Smooth muscle cell (in vitro differentiated cells): ENCODE measurements around the gene FAM110A. TPM values are rescaled to one million over a fixed set of nuclear protein-coding genes. Genes with fewer than 3 reads are reported as not detected.

ENCODE experiments used
- DNase-seq: peaks from one replicate; lab custom pipeline; 2025; ENCODE audit not compliant: unreplicated experiment; lab: John Stamatoyannopoulos, UW
- H2AFZ ChIP-seq: fragments of 200-600 bp; sonication (generic); 2 replicates; pipeline ENCODE4 v1.6.0; 2016; ENCODE audit warnings: antibody characterized with exemption, low read depth, mild to moderate bottlenecking
- H3F3A ChIP-seq: fragments of 200-600 bp; sonication (generic); 2 replicates; pipeline ENCODE4 v1.6.0; 2017; ENCODE audit warnings: antibody characterized with exemption, low read depth
- H3K27ac ChIP-seq: fragments of 200-600 bp; sonication (generic); 2 replicates; pipeline ENCODE4 v1.5.1; 2016; ENCODE audit warnings: low read depth, mild to moderate bottlenecking
- H3K27me3 ChIP-seq: fragments of 200-600 bp; sonication (generic); 2 replicates; pipeline ENCODE4 v1.6.1; 2016; ENCODE audit warnings: low read depth, mild to moderate bottlenecking
- H3K36me3 ChIP-seq: fragments of 200-600 bp; sonication (generic); 2 replicates; pipeline ENCODE4 v1.5.1; 2016; ENCODE audit warnings: low read depth
- H3K4me1 ChIP-seq: fragments of 200-600 bp; sonication (generic); 2 replicates; pipeline ENCODE4 v1.5.1; 2016; ENCODE audit warnings: low read depth
- H3K4me2 ChIP-seq: fragments of 200-600 bp; sonication (generic); 2 replicates; pipeline ENCODE4 v1.6.0; 2016; ENCODE audit warnings: mild to moderate bottlenecking
- H3K4me3 ChIP-seq: fragments of 200-600 bp; sonication (generic); 2 replicates; pipeline ENCODE4 v1.5.1; 2016; ENCODE audit warnings: mild to moderate bottlenecking
- H3K79me2 ChIP-seq: fragments of 200-600 bp; sonication (generic); 2 replicates; pipeline ENCODE4 v1.6.0; 2016; ENCODE audit warnings: low read depth, mild to moderate bottlenecking
- H3K9ac ChIP-seq: fragments of 200-600 bp; sonication (generic); 2 replicates; pipeline ENCODE4 v1.6.0; 2016; ENCODE audit warnings: low read depth
- H3K9me3 ChIP-seq: fragments of 200-600 bp; sonication (generic); replicated peaks from 2 replicates; pipeline ENCODE4 v1.5.1; 2016; ENCODE audit warnings: low read depth
- H4K20me1 ChIP-seq: fragments of 200-600 bp; sonication (generic); 2 replicates; pipeline ENCODE4 v1.6.0; 2016; ENCODE audit warnings: low read depth
- CTCF ChIP-seq: fragments of 200-600 bp; sonication (generic); IDR thresholded peaks from 2 replicates; pipeline ENCODE4 v1.5.1; 2017; ENCODE audit warnings: borderline replicate concordance, mild to moderate bottlenecking, antibody characterized with exemption; ENCODE audit not compliant: insufficient read depth, poor library complexity, severe bottlenecking
- WGBS: methylation state at CpG from one replicate; pipeline ENCODE4 v1.1.7; 2016; ENCODE audit warnings: low lambda C conversion rate; 5-methylcytosine and 5-hydroxymethylcytosine counted together
- polyA plus RNA-seq: library from polyadenylated mRNA; unstranded; fragments of >200 nt; fragmentation: Nextera tagmentation; extraction: Ambion mirVana; gene quantifications from 2 replicates; pipeline ENCODE4 v1.2.1, GENCODE V29; 2016
- total RNA-seq: library from RNA; depleted of rRNA; stranded (reverse); fragments of >200 nt; gene quantifications from 2 replicates; pipeline ENCODE4 v1.2.3, GENCODE V29; 2014

The FAM110A gene
- total and polyA plus RNA-seq, 2 experiments from 2014 or later = 5.3 to 5.6 TPM

GRCh38 chr20:839626-840025, 6.1 kb downstream of the FAM110A start:
- H3K79me2 ChIP-seq = no peaks in the 10 kb centered on the region
- no peak overlapping the region for H3K9ac ChIP-seq
- DNase-seq = no peak
- H3K4me1 ChIP-seq = peaks cover 3% of the 10 kb centered on the region
- peaks cover 18% of the 10 kb centered on the region for H4K20me1 ChIP-seq
- no peaks in the 10 kb centered on the region for H3F3A ChIP-seq
- TF ChIP-seq CTCF = no peak
- no peak overlapping the region for H3K27ac ChIP-seq
- H3K9me3 ChIP-seq = no peaks in the 10 kb centered on the region
- H3K36me3 ChIP-seq = no peaks in the 10 kb centered on the region
- peaks cover 35% of the 10 kb centered on the region for H3K27me3 ChIP-seq
- 95% methylated on average over 11 of the region's 11 CpGs for WGBS
- no peak overlapping the region for H3K4me3 ChIP-seq
- no peak overlapping the region for H3K4me2 ChIP-seq
- no peak overlapping the region for H2AFZ ChIP-seq

GRCh38 chr20:840503-840857, 7.0 kb downstream of the FAM110A start:
- H2AFZ ChIP-seq = no peak overlapping the region
- H3K9ac ChIP-seq = no peak overlapping the region
- H3K4me1 ChIP-seq = no peaks in the 10 kb centered on the region
- no peaks in the 10 kb centered on the region for H3K36me3 ChIP-seq
- DNase-seq = no peak
- WGBS = 94% methylated on average over 7 of the region's 7 CpGs
- H3K27ac ChIP-seq = no peak overlapping the region
- no peaks in the 10 kb centered on the region for H3F3A ChIP-seq
- peak overlapping the region; percentile 58 for H3K4me3 ChIP-seq
- H3K9me3 ChIP-seq = no peaks in the 10 kb centered on the region
- no peak for TF ChIP-seq CTCF
- peaks cover 19% of the 10 kb centered on the region for H4K20me1 ChIP-seq
- H3K27me3 ChIP-seq = peaks cover 35% of the 10 kb centered on the region
- peak overlapping the region; percentile 89 for H3K4me2 ChIP-seq
- H3K79me2 ChIP-seq = no peaks in the 10 kb centered on the region

- no peak for DNase-seq
- Histone ChIP-seq H2AFZ (no peak overlapping the region), H3K27me3 (peaks cover 35% of the 10 kb centered on the region), H3K27ac (no peak overlapping the region), H3K36me3 (no peaks in the 10 kb centered on the region), H3F3A (no peaks in the 10 kb centered on the region), H3K9me3 (no peaks in the 10 kb centered on the region), H3K9ac (no peak overlapping the region), H3K4me2 (peak overlapping the region; percentile 89), H4K20me1 (peaks cover 24% of the 10 kb centered on the region), H3K4me3 (peak overlapping the region; percentile 58), H3K4me1 (no peaks in the 10 kb centered on the region), H3K79me2 (no peaks in the 10 kb centered on the region)
- TF ChIP-seq CTCF = no peak
- 14% methylated on average over 51 of the region's 59 CpGs for WGBS
Observed at GRCh38 chr20:840858-841567, 7.5 kb downstream of the FAM110A start.
